ENCODE data around the gene MLPH. TPM values are rescaled to one million over a fixed set of nuclear protein-coding genes. Genes with fewer than 3 reads are reported as not detected.

The MLPH gene
- not detected in 2 replicates for total RNA-seq

DNA sequence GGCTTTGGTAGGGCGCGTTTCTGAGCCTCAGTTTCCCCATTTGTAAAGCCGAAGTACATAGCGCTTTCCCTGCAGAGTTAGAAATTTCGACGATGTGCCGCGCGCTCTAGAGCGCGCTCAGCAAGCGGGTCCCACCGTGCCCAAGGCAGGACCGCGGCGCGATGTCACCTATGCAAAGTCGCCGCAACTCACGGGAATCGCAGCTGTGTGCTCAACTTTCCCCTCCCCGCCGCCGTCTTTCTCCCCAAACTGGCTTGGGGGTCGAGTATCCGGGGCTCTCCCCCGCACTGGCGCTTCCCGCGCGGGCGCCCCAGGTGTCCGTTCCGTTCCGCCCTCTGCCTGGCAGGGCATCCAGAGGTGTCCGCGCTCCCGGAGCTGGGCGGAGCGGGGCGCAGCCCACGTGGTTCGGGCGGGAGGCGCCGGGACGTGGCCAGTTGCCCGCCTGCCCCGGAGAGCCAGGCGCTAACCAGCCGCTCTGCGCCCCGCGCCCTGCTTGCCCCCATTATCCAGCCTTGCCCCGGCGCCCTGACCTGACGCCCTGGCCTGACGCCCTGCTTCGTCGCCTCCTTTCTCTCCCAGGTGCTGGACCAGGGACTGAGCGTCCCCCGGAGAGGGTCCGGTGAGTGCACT lies at the start of gene MLPH:
TSS of gene MLPH (plus strand) at position 433 of the 630 bp plus-strand sequence. CDS start 6,176 bp downstream, outside the sequence.
- Mint-ChIP-seq H3K27ac (no peak within 1 kb of the TSS), H3K27me3 (peaks cover 50% of the 10 kb centered on the region), H3K4me1 (no peaks in the 10 kb centered on the region), H3K9me3 (peaks cover 10% of the 10 kb centered on the region), H3K36me3 (ENCODE audit: low read depth) (no peaks in the 10 kb centered on the region), H3K4me3 (no peak within 1 kb of the TSS)
- intact Hi-C loops (cut with micrococcal nuclease), result no loop called here
- DNase-seq, result no peak

- Mint-ChIP-seq H3K9me3 (peaks cover 11% of the 10 kb centered on the region), H3K27me3 (no peaks in the 10 kb centered on the region), H3K36me3 (ENCODE audit: low read depth) (peaks cover 10% of the 10 kb centered on the region), H3K27ac (peak overlapping the region; percentile 49), H3K4me1 (peaks cover 78% of the 10 kb centered on the region), H3K4me3 (no peak overlapping the region)
- peak; percentile 59 for DNase-seq
- intact Hi-C loops (cut with micrococcal nuclease), result loop anchor here (5.0 to 10.0 kb wide), 3 partner anchors 235 to 893 kb away; no protein-coding TSS in a partner anchor
Measured at GRCh38 chr2:237437566-237437965, 49.5 kb upstream of the MLPH start.

DNA sequence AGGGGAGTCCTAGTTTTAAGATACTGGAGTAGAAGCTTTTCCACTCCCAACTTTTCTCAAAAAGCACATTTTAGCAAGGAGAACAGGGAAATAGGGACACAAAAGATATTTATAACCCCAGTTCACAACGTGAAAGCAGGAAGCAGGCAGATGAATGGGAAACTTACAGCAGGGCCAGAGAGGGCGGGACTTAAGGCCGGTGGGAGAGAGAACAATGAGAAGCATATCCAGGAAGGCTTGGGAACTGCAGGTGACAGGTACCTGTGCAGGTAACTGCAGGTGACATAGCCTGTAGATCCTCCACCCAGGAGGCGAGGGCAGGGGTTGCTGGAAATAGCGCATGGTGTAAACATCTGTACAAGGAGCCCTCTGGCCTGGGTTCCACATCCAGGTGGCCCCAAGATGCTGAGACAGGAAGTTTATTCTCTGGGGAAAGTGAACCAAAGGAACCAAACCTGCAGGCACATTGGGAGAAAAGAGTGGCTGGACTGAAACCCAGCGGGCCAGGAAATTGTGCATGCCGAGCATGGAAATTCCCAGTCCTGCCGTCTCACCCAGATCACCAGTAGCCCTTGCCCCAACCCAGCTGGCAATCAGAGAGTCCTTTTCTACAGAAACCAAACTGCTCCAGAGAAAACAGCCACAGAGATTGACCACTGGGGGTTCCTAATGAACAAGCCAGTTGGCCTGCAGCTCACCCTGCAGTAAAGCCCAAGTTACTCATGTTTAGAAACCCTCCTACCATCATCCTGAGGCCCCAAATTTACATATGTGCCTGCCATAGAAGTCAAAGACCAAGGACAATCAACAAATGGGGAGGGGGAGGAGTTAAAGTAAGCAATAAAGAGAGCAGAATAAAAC lies 48.7 kb upstream of the MLPH start:
- Mint-ChIP-seq H3K9me3 (peaks cover 11% of the 10 kb centered on the region), H3K36me3 (ENCODE audit: low read depth) (peaks cover 9% of the 10 kb centered on the region), H3K4me1 (peaks cover 71% of the 10 kb centered on the region), H3K4me3 (peak overlapping the region; percentile 28), H3K27me3 (no peaks in the 10 kb centered on the region), H3K27ac (peak overlapping the region; percentile 78)
- DNase-seq, result no peak
- intact Hi-C loops (cut with micrococcal nuclease), result loop anchor here (5.0 to 10.0 kb wide), 3 partner anchors 234 to 894 kb away; no protein-coding TSS in a partner anchor

DNA sequence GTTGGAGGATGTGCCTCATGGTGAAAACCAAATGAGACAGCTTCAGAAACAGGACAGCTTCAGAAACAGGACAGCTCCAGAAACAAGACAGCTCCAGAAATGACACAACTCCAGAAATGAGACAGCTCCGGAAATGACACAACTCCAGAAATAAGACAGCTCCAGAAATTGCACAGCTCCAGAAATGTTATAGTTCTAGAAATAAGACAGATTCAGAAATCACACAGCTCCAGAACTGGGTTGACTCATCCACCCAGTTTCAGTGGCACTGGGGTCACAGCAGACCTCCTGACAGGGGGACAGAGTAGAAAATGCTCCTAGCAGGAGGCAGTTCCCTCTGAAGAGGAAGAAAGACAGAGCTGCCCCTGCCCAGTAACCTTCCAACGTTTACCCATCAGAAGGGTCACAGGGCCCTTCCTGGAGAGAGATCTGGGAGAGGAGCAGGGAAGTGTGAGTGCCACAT lies 46.2 kb upstream of the MLPH start:
- H3K27me3 Mint-ChIP-seq, result no peaks in the 10 kb centered on the region
- H3K27ac Mint-ChIP-seq, result peak overlapping the region; percentile 86
- H3K4me3 Mint-ChIP-seq, result peak overlapping the region; percentile 49
- H3K4me1 Mint-ChIP-seq, result peaks cover 58% of the 10 kb centered on the region
- peak; percentile 74 for DNase-seq
- peaks cover 8% of the 10 kb centered on the region for H3K9me3 Mint-ChIP-seq
- intact Hi-C loops (cut with micrococcal nuclease), result loop anchor here (1.0 to 2.0 kb wide), 3 partner anchors 13 to 34 kb away; no protein-coding TSS in a partner anchor
- peaks cover 6% of the 10 kb centered on the region for H3K36me3 Mint-ChIP-seq (ENCODE audit: low read depth)

DNA sequence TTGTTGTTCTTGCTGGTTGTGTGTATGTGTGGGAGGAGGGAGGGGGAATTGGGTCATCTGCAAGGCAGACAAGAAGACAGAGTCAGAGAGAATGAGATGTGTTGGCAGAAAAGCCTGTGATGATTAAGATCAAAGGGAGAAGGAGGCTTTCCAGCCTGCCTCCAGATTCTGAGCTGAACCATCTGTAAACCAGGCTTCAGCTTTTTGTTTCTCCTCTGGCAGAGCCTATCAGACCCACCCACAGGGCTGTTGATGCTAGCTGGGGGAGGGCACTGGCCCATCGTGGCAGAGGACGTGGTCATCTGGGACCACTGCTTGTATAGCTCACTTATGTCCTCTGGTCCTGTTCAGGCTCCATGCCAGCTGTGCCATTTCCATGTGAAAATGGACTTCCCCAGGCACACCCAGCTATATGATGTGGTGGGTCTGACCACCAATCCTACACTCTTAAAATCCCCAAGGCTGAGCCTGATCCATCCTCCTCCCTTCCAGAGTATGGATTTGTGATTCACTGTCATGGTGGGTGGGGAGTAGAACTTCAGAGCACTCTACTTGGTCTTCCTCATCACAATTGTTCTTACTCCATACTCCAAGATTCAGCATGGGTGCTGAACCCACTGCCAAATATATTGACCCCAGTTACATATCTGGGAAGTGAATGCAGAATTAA lies 45.3 kb upstream of the MLPH start:
- Mint-ChIP-seq H3K4me1 (peaks cover 52% of the 10 kb centered on the region), H3K36me3 (ENCODE audit: low read depth) (peaks cover 6% of the 10 kb centered on the region), H3K27ac (peak overlapping the region; percentile 86), H3K4me3 (peak overlapping the region; percentile 49), H3K27me3 (no peaks in the 10 kb centered on the region), H3K9me3 (peaks cover 8% of the 10 kb centered on the region)
- DNase-seq, result peak; percentile 72
- intact Hi-C loops (cut with micrococcal nuclease), result loop anchor here (1.0 to 2.0 kb wide), 2 partner anchors 13 to 17 kb away; no protein-coding TSS in a partner anchor

- no peak for DNase-seq
- Mint-ChIP-seq H3K4me3 (no peak overlapping the region), H3K36me3 (ENCODE audit: low read depth) (peaks cover 3% of the 10 kb centered on the region), H3K27me3 (no peaks in the 10 kb centered on the region), H3K4me1 (peaks cover 37% of the 10 kb centered on the region), H3K9me3 (peaks cover 8% of the 10 kb centered on the region), H3K27ac (peak overlapping the region; percentile 66)
- intact Hi-C loops (cut with micrococcal nuclease), result no loop called here
Measured at GRCh38 chr2:237444071-237444470, 43.0 kb upstream of the MLPH start.

DNA sequence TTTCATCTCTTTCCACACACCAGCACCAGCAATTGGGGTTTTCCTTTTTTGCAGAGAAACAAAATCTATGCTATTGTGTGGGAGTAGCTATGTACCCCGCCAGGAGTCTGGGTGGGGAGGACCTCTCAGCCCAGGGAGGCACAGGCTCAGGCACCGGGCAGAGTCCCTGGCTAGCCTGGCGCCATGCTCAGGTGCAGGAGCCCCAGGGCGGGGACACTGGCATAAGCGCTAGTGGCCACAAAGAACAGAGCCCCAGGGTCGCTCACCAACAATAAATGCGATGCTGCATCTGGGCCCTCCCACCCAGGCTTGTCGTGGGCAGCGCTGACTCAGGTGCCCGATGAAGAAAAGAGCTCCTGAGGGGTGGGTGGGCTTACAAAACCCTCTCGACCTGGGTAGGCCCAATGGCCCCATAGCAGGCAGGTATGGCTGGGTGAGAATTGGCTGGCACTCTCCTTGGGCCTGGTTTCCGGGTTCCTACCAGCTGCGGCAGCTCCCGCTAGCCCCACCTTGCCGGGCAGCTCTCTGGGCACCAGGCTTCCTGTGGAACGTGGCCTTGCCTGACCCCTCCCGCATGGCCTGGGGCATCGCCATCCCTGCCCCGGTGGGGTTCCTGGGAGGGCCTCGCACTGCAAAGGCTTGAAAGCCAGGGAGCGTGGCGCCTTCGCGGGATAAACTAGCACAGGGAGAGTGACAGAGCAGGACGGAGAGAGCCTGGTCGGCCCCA lies 41.3 kb upstream of the MLPH start:
- Mint-ChIP-seq H3K4me3 (no peak overlapping the region), H3K27ac (no peak overlapping the region), H3K27me3 (no peaks in the 10 kb centered on the region), H3K4me1 (peaks cover 33% of the 10 kb centered on the region), H3K36me3 (ENCODE audit: low read depth) (no peaks in the 10 kb centered on the region), H3K9me3 (peaks cover 8% of the 10 kb centered on the region)
- intact Hi-C loops (cut with micrococcal nuclease), result no loop called here
- DNase-seq, result no peak

DNA sequence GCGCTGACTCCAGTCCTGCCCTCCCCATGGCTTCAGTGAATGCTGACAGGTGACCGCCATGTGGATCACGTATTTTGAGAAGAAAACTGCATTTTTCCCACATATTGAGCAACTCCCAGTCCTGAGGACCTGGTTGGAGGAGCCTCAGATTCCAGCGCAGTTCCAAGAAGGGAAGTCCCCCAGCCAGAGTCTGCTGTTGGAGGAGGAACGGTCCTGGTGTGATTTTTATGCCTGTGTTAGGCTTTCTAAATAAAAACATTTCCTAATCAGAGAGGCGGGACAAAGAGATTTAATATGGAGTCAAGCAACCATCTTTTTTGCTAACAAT lies 40.7 kb upstream of the MLPH start:
- intact Hi-C loops (cut with micrococcal nuclease), result no loop called here
- no peaks in the 10 kb centered on the region for H3K27me3 Mint-ChIP-seq
- peaks cover 29% of the 10 kb centered on the region for H3K4me1 Mint-ChIP-seq
- peaks cover 8% of the 10 kb centered on the region for H3K9me3 Mint-ChIP-seq
- H3K4me3 Mint-ChIP-seq, result no peak overlapping the region
- DNase-seq, result no peak
- H3K36me3 Mint-ChIP-seq (ENCODE audit: low read depth), result no peaks in the 10 kb centered on the region
- H3K27ac Mint-ChIP-seq, result no peak overlapping the region

DNA sequence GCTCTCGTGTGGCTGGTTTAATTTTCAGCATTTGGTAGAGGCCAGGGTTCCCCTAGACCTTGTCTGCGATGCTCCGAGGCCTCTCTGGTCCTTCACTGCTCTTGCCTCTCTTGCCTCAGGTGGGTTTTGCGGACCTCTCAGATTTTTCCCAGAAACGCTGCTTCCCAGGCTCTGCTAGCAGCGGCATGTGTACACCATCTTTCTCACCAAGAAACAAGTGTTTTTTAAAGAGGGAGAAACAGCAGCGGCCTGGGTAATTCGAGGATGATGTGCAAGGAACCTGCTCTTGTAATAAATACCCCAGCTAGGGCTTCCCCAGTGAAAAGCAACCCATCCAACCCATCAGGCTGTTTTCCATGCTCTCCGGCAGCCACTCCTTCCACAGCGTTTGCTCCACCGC lies 39.6 kb upstream of the MLPH start:
- Mint-ChIP-seq H3K36me3 (ENCODE audit: low read depth) (no peaks in the 10 kb centered on the region), H3K4me1 (peaks cover 18% of the 10 kb centered on the region), H3K4me3 (no peak overlapping the region), H3K9me3 (peaks cover 4% of the 10 kb centered on the region), H3K27ac (no peak overlapping the region), H3K27me3 (no peaks in the 10 kb centered on the region)
- no peak for DNase-seq
- intact Hi-C loops (cut with micrococcal nuclease), result no loop called here

GRCh38 chr2:237448171-237448570 lies 38.9 kb upstream of the MLPH start:
- Mint-ChIP-seq H3K4me1 (peaks cover 18% of the 10 kb centered on the region), H3K4me3 (no peak overlapping the region)

GRCh38 chr2:237448626-237449025 lies 38.4 kb upstream of the MLPH start:
- Mint-ChIP-seq H3K9me3 (peaks cover 4% of the 10 kb centered on the region), H3K4me1 (peaks cover 18% of the 10 kb centered on the region), H3K27me3 (no peaks in the 10 kb centered on the region), H3K36me3 (ENCODE audit: low read depth) (no peaks in the 10 kb centered on the region), H3K27ac (no peak overlapping the region), H3K4me3 (no peak overlapping the region)
- intact Hi-C loops (cut with micrococcal nuclease), result no loop called here
- DNase-seq, result no peak

More at GRCh38 chr2:237448171-237448570, 38.9 kb upstream of the MLPH start:
- Mint-ChIP-seq H3K9me3 (peaks cover 4% of the 10 kb centered on the region), H3K36me3 (ENCODE audit: low read depth) (no peaks in the 10 kb centered on the region), H3K27me3 (no peaks in the 10 kb centered on the region), H3K27ac (no peak overlapping the region)
- intact Hi-C loops (cut with micrococcal nuclease), result no loop called here
- no peak for DNase-seq

DNA sequence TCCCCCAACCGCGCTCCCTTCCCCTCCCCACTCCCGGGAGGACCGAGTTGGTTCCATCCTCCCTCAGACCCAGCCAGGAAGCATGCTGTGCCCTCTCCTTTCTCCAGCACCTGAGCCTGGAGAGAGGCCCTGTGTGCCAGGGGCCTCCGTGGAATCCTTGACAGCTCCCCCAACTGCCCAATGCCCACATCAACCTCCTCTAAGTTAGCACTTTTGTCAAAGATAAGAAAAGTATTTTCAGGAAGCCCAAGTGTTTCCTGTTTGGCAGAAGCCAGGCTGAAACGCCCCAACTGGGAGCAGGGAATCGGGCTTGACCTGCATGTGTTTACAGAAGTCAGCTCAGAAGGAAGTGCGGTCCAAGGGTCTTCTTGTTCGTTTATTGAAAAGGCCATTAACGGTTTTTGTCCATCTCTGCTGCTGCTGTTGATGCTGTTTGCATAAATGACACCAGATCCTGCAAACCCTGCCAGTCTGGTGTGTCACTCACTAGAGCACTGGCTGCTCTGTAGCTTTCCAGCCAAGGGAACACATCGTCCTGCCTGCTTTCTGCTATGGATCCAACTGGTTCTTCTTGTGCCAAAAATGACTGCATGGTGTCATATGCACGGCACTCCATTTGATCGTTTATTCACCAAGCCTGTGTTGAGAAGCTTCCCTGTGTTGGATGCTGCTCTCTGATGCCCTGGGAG lies 37.7 kb upstream of the MLPH start:
- Mint-ChIP-seq H3K9me3 (peaks cover 6% of the 10 kb centered on the region), H3K4me3 (no peak overlapping the region), H3K4me1 (peaks cover 15% of the 10 kb centered on the region), H3K27ac (no peak overlapping the region), H3K27me3 (no peaks in the 10 kb centered on the region), H3K36me3 (ENCODE audit: low read depth) (no peaks in the 10 kb centered on the region)
- DNase-seq, result no peak
- intact Hi-C loops (cut with micrococcal nuclease), result no loop called here

- no peak for DNase-seq
- peaks cover 12% of the 10 kb centered on the region for H3K4me1 Mint-ChIP-seq
- H3K27ac Mint-ChIP-seq, result no peak overlapping the region
- peaks cover 8% of the 10 kb centered on the region for H3K9me3 Mint-ChIP-seq
- intact Hi-C loops (cut with micrococcal nuclease), result no loop called here
- no peaks in the 10 kb centered on the region for H3K36me3 Mint-ChIP-seq (ENCODE audit: low read depth)
- no peak overlapping the region for H3K4me3 Mint-ChIP-seq
- H3K27me3 Mint-ChIP-seq, result no peaks in the 10 kb centered on the region
Measured at GRCh38 chr2:237450108-237450507, 36.9 kb upstream of the MLPH start.

Data from activated CD4-positive, alpha-beta T cell treated with anti-CD3 and anti-CD28 coated beads, Interleukin-2, amount 10 ng/mL, durations not matched to agents 24 days and 14 days (primary cell).